ENCODE data around the gene CST9L.

- TF ChIP-seq POLR2A (IDR thresholded peaks at IDR 0.05; ENCODE audit: low read depth, low read length) (no peak), TAF1 (IDR thresholded peaks at IDR 0.05; ENCODE audit: borderline replicate concordance, low read depth, low read length) (no peak)
Observed at GRCh38 chr20:23564927-23565326, 3.4 kb downstream of the CST9L start.

Data from GM12892 (cell line).